Lower leg skin (tissue), 4 donors: ENCODE measurements around the gene GPRC5D. TPM values are rescaled to one million over a fixed set of nuclear protein-coding genes. Genes with fewer than 3 reads are reported as not detected.

Experiments used
- DNase-seq, 2 donors: peaks; one replicate each; pipeline ENCODE4 v3.0.0-alpha.2; 2019; ENCODE audit warnings: low spot score in 2 of 2
- H3K4me3 ChIP-seq: fragments of 200-600 bp; sonication (generic); 2 replicates; pipeline ENCODE4 v1.5.1; 2017; ENCODE audit warnings: mild to moderate bottlenecking, low read depth; ENCODE audit not compliant: poor library complexity, severe bottlenecking
- POLR2A ChIP-seq, 2 donors: fragments of 450-650 bp; IDR thresholded peaks; one replicate each; pipeline ENCODE4 v1.6.1; 2016 to 2017; ENCODE audit warnings: antibody characterized with exemption in 2 of 2, mild to moderate bottlenecking in 1 of 2, moderate library complexity in 1 of 2
- WGBS, 2 donors: methylation state at CpG; one replicate each; pipeline ENCODE4 v1.1.5; 2018; 5-methylcytosine and 5-hydroxymethylcytosine counted together
- intact Hi-C: fragments of 100-400 bp; cut with DNase I; formaldehyde crosslinking; loops from one replicate; pipeline ENCODE4 v1.15.0; 2023; ENCODE audit warnings: low total_unique reads
- total RNA-seq, 4 donors: library from RNA; depleted of rRNA; stranded (reverse); fragments of >200 nt; gene quantifications; one replicate each; pipeline ENCODE4 v1.1.0, GENCODE V29; 2016
- TF ChIP-seq, protein P1 (sequence below), 3 donors: fragments of 450-650 bp; IDR thresholded peaks; one replicate each; pipeline ENCODE4 v1.5.1; 2016; ENCODE audit warnings: antibody characterized with exemption in 3 of 3, mild to moderate bottlenecking in 3 of 3, moderate library complexity in 2 of 3

GPRC5D gene
- total RNA-seq, 4 donors from 2014 or later: 27.9 to 51.1 TPM; not detected in 2

DNA sequence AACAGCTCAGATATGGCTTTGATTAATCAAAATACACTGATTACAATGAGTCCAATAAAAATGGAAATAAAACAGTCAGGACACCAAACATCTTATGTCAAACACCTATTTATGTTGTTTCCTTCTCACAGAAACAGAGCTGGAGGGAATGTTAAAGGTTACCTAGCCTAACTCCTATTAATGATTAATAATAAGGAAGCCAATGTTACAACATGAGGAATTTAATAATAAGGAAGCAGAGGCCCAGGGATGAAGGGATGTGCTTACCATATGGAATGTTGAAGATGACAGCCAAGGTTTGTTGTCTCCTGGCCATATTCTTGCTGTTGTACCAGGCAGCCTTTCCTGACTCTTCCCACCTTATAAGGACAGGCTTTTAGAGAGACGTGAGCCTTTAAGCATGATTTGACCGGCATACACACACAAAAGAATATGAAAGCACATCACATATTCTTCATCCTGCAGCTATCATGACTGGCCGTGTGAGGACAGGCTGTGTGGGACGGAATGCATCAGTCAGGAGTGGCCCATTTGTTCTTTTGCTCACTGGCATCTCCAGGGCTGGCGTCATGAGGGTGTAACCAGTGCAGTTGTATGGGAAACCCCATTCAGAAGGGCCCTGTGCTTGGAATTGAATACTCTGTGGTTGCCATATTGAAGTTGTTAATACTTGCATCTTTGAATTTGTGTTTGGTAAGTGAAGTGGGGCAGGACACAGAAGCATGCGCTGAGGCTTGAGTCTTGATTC lies 3.1 kb upstream of the GPRC5D start:
- intact Hi-C loops: no loop called here
- 93 to 94% methylated on average over 6 of the region's 6 CpGs for WGBS, 2 donors
- no peak for DNase-seq
- H3K4me3 ChIP-seq: no peak overlapping the region
- TF ChIP-seq, protein P1, sequence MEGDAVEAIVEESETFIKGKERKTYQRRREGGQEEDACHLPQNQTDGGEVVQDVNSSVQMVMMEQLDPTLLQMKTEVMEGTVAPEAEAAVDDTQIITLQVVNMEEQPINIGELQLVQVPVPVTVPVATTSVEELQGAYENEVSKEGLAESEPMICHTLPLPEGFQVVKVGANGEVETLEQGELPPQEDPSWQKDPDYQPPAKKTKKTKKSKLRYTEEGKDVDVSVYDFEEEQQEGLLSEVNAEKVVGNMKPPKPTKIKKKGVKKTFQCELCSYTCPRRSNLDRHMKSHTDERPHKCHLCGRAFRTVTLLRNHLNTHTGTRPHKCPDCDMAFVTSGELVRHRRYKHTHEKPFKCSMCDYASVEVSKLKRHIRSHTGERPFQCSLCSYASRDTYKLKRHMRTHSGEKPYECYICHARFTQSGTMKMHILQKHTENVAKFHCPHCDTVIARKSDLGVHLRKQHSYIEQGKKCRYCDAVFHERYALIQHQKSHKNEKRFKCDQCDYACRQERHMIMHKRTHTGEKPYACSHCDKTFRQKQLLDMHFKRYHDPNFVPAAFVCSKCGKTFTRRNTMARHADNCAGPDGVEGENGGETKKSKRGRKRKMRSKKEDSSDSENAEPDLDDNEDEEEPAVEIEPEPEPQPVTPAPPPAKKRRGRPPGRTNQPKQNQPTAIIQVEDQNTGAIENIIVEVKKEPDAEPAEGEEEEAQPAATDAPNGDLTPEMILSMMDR (IDR thresholded peaks at IDR 0.05): no peak
- no peak for TF ChIP-seq POLR2A (IDR thresholded peaks at IDR 0.05)

GRCh38 chr12:12954356-12954755 lies 2.4 kb upstream of the GPRC5D start:
- no peak for DNase-seq
- intact Hi-C loops: no loop called here
- H3K4me3 ChIP-seq: no peak overlapping the region
- 84 to 87% methylated on average over 4 of the region's 4 CpGs for WGBS, 2 donors
- TF ChIP-seq, protein P1 (IDR thresholded peaks at IDR 0.05): no peak
- TF ChIP-seq POLR2A (IDR thresholded peaks at IDR 0.05): no peak

DNA sequence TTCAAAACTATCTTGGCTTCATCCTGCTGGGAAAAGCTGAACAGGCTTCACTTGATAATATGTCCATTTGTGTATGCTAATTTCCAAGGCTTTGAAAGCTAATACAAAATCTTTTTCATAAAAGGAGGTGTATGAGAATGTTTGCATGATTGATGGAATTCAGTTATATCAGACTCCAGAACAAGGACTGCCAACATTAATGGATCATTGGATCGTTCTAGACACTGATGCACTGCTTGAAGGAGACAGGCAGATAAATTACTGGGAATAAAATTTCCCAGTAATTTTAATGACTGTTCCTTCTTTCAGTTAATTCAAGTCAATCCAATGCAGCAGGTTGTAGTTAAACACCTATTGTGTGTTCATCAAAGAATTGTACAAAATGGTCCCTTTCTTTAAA lies 466 bp downstream of the GPRC5D start:
- TF ChIP-seq, protein P1 (IDR thresholded peaks at IDR 0.05): no peak
- TF ChIP-seq POLR2A (IDR thresholded peaks at IDR 0.05): no peak
- intact Hi-C loops: no loop called here
- H3K4me3 ChIP-seq: no peak overlapping the region
- no peak for DNase-seq
- WGBS, 2 donors: 69 to 86% methylated on average over 1 of the region's 1 CpG

DNA sequence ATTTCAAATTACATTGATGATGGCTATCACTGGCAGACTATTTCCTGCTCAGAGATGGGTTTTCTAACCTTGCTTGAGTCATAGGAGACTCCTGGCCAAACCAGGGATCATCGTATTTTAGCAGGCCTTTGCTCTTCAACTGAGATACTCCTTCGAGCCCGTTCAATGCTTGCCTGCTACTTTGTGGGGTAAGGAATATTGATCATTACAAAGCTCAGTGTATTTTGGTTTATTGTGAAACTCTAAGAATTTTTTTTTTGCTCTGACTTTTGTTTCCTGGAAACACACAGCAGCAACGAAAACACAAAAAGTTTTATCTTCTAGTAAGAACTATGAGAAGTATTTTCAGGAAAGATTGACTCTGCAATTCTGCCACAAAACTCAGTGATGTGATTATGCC lies 4.1 kb downstream of the GPRC5D start:
- no peak for TF ChIP-seq POLR2A (IDR thresholded peaks at IDR 0.05)
- TF ChIP-seq, protein P1 (IDR thresholded peaks at IDR 0.05): no peak
- no peak overlapping the region for H3K4me3 ChIP-seq
- 75 to 82% methylated on average over 4 of the region's 4 CpGs for WGBS, 2 donors
- DNase-seq: no peak
- intact Hi-C loops: no loop called here

DNA sequence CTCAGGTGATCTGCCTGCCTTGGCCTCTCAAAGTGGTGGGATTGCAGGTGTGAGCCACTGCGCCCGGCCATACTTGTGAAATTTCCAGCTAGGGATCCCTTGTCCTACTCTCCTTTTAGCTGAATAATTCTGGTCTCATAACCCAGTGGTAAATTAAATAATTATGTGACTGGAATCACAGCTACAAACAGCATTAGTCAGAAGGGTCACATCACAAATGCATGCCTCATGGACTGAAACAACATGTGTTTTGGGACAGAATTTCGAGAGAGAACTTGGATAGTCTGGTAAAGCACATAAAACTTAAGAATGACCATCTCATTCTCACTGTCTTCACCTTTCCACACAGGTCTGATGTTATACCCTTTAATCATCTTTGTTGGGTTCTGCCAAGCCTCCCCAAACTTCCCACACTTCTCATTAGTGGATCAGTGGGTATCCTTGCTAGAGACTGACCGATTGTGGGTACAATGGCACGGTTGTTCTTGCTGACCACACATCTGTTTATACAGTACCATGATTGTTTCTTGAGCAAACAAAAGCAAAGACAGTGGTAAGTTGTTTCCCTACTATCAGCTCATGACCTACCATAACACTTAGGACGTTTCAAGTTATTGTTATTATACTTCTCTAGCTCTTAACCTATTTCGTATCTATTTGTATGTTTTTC lies 5.1 kb downstream of the GPRC5D start:
- WGBS, 2 donors: 80 to 82% methylated on average over 7 of the region's 7 CpGs
- no peak overlapping the region for H3K4me3 ChIP-seq
- DNase-seq: no peak
- TF ChIP-seq POLR2A (IDR thresholded peaks at IDR 0.05): no peak
- TF ChIP-seq, protein P1 (IDR thresholded peaks at IDR 0.05): no peak
- intact Hi-C loops: no loop called here
